Activated CD4-positive, alpha-beta T cell treated with anti-CD3 and anti-CD28 coated beads, Interleukin-2, Interleukin-6, amounts not matched to agents 100 ng/mL and 50 ng/mL, durations not matched to agents 16 hours and 8 hours (primary cell): Measurements from ENCODE around the gene CCDC80.
"Not testable (repeated sequence)": the region's sequence is repeated elsewhere in the genome, so short reads cannot be mapped to it uniquely, and the experiment has no call there.

Source experiments
- DNase-seq: peaks from one replicate; pipeline ENCODE4 v3.0.0-alpha.2; 2020

CCDC80 gene

DNA sequence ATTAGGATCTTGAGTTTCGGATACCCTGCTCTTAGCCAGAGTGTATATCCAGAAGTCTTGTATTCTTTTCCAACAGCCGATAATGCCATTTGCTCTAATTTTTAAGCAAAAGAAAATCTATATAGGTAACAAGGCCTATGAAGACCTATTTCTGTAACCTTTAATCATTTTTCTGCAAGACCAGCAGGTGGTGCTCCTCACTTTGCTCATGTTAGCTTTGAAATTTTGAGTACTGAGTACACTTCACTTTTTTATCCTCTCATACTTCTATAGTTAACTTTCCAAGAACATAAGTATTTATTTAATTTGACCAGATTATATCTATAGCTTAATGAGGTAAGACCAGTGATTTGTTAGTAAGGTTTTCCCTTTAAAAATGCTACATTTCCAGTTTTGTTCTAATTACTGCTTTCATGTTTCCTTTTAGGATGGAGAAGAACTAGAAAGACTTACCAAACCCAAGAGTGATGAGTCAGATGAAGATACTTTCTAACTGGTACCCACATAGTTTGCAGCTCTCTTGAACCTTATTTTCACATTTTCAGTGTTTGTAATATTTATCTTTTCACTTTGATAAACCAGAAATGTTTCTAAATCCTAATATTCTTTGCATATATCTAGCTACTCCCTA, 58.6 kb downstream of the CCDC80 start:
- peak; percentile 58 for DNase-seq

DNA sequence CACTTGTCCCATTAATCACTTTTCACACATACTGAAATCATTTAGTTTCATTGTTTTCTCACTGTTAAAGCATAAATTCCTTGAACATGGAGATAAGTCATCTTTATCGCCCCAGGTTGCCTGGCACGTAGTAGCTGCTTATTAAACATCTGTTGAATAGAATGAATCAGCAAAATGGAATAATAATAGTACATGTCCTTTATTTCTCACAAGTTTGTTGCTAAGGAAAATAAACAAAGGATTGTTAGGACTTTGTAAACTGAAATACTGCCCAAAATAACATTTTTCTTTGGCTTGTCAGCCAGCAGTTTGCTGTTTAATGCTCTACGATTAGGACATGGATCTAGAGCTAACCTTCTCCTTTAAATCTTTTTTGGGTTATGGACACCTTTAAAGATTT, 61.2 kb downstream of the CCDC80 start:
- no peak for DNase-seq

DNA sequence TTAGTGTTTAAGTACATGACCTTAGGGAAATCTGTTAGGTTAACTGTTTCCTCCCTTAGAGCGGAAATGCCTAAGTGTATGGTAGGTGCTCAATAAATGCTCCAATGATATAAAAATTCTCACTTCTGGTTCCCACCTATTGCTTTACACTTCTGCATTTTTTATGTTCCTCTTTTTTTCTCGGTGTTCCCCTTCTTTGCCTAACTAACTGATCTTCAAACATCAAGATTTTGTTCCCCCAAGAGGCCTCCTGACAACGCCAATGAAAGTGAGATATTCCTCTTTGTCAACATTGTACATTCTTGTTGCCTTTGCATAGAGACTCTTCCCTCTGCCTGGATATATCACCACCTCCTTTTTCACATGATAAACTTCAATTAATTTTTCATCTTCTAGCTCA, 61.7 kb downstream of the CCDC80 start:
- no peak for DNase-seq

- DNase-seq, result no peak
Observed at GRCh38 chr3:112572701-112573100, 68.2 kb downstream of the CCDC80 start.

DNA sequence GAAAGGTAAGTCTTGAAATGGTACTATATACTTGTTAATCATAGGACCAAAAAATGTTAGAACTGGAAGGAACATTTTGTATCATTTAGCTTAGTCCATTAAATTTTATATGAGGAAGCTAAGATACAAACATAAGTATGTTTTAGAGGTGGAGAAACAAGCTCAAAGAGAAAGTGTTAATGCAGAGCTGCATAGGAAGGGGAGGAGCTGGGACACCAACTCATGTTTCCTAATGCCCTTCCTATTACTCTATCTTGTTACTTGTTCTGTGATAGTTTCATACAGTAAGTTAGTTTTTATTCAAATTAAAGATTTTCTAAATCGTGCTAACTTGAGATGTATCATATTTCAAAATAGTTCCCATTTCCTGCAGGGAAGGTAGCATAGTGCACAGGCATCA, 71.7 kb downstream of the CCDC80 start:
- no peak for DNase-seq

- DNase-seq, result no peak
Observed at GRCh38 chr3:112568642-112569041, 72.3 kb downstream of the CCDC80 start.

- DNase-seq, result no peak
Observed at GRCh38 chr3:112564940-112565305, 76.0 kb downstream of the CCDC80 start.

GRCh38 chr3:112564247-112564939, 76.5 kb downstream of the CCDC80 start:
- DNase-seq, result not testable (repeated sequence)

DNA sequence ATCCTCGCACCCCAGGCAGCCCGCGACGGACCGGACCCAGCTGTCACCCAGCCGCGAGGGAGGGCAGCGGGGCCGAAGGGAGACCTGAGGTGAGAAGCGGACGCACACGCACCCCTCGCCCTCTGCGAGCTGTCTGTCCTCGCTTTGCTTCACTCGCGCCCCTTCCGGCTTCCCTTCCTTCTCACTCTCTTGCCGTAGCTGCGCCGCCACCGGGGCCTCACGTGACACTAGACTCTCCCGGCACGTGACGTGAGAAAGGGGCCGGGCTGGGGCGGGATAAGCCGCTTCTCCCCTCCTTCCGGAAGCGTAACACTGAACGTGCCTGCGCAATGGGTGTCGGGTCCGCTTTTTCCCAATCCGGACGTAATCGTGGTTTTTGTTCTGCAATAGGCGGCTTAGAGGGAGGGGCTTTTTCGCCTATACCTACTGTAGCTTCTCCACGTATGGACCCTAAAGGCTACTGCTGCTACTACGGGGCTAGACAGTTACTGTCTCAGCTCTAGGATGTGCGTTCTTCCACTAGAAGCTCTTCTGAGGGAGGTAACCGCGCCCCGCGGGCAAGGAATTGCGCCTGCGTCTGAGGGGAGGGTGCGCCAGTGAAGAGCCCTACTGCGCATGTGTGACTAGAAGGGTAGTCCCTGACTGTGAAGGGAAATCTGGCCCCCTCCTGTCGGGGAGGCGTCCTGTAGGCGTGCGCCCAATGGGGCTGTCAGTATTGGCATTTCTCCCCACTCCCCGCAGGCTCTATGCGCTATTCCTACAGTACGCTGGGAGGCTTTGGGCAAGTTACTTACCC, 79.0 kb downstream of the CCDC80 start, which contains the start of the genes ATG3 and SLC35A5:
TSS of gene ATG3 (minus strand) at position 229 of the 796 bp plus-strand sequence. CDS start 434 bp downstream, outside the sequence.
TSS of gene SLC35A5 (plus strand) at position 312 of the 796 bp plus-strand sequence. CDS start 1,359 bp downstream, outside the sequence.
- DNase-seq, result peak; percentile 99

DNA sequence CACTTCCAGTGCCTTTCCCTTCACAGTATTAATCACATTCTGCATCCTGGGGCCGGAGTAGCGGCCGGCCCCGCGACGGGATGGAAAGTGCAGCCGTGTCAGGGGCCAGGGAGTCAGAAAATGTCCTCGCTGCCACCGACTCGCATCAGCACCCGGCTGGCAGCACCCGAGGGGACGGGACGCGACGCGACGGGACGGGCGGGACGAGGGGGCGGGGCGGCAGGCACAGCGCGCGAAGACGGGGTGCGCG, 79.5 kb downstream of the CCDC80 start:
- DNase-seq, result no peak

- peak; percentile 83 for DNase-seq
Observed at GRCh38 chr3:112560721-112561483, 80.0 kb downstream of the CCDC80 start.

- DNase-seq, result no peak
Observed at GRCh38 chr3:112560307-112560706, 80.6 kb downstream of the CCDC80 start.

DNA sequence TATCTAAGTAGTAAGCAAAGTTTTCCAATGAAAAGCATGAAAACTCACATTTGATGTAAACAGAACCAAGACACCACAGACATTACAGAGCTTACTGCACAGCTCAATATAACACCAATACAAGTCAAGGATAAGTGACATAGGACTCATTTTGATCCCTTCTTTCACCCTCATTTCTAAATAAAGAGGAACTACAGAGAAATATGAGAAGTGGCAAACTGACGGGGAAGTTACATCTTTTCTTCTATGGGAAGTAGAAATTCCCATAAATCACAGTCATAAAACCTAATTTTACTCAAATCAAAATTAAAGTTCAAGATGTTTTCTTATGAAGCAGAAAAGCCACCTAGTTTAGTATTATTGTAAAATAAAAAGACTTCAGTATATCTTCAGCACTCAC, 83.0 kb downstream of the CCDC80 start:
- no peak for DNase-seq

- DNase-seq, result peak; percentile 9
Observed at GRCh38 chr3:112555535-112556170, 85.3 kb downstream of the CCDC80 start.

DNA sequence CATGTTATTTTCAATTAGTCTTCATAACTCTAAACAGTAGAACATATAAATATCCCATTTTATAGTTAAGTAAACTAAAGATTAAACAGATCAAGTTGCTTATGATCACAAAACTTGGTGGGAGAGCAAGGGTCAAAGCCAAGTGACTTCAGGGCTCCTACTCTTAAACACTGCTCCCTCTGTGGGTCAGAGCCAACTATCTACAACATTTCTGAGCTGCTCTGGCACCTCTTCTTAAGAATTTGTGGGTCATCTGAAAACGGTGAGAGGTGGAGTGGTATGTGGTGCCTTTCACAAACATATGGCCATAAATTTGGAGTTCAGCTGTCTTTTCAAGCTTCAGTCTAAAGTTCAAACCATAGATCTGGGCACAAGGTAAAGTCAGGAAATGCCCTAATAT, 90.1 kb downstream of the CCDC80 start:
- DNase-seq, result no peak
